ENCODE data around the gene RNF215.
"Not testable (repeated sequence)": the region's sequence is repeated elsewhere in the genome, so short reads cannot be mapped to it uniquely, and the experiment has no call there.

RNF215 gene

DNA sequence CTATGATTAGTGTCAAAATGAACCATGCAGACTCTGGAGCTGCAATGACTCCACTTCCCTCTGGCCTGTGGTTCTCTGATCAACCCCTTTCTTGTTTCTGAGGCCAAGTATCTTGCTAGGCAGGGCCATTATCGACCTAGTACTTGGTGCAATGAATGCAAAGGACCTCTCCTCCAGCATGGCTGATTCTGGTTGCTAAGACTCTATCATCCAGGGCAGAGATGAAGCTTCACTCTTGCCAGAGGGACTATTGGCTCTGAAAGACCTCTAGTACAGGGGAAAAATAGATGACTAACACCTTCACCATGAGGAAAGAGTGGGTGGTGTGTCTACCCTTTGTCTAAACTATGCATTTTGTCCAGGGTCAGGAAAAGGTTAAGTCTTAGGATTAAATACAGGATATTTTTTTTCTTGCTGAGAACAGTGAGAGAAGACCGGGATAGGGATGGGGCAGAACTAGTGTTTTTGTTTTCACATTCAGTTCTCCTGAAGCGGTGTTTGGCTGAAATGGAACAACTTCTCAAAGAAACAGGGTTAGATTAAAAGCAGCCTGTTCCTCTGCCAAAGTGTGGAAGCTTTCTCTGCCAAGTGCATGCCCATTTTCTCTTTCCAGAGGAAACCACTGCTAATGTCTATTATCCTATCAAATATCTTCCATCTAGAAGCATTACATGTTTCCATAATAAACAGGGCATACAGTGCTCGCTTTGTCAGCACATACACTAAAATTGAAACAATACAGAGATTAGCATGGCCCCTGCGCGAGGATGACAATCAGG, 33.3 kb upstream of the RNF215 start:
- no peak for DNase-seq

DNA sequence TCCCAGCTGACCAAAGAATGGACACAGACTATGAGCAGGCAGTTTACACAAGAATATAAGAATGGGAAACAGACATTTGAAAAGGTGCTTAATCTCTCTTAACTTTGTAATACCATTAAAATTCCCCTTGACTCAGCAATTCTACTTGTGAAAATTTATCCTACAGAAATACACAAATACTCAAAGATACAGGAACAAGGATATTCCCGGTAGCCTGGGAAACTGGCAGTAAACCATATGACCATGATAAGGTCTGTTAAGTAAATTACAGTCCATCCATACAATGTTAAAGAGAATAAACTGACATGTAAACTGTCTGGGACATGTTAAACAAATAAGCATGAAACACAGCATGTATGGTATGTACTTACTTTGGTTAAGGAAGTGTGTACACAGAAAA, 29.6 kb upstream of the RNF215 start:
- DNase-seq = no peak

DNA sequence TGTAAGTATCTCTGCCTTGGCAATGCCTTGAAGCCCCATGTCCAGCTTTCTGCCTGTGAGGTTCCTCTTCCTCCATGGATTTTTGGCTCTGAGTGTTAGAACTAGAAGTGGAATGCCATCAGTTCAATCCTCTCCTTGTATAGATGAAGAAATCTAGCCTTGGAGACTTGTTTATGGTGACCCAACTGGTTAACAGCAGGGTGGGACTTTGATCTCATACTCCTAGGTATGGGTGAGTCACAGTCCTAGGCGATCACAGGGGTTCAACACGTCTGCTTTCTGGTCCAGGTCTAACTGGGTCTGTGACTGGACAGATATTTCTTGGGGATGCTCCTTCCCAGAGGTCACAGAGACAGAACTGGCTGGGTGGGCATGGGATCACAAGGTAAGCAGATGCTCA, 29.2 kb upstream of the RNF215 start:
- no peak for DNase-seq

DNA sequence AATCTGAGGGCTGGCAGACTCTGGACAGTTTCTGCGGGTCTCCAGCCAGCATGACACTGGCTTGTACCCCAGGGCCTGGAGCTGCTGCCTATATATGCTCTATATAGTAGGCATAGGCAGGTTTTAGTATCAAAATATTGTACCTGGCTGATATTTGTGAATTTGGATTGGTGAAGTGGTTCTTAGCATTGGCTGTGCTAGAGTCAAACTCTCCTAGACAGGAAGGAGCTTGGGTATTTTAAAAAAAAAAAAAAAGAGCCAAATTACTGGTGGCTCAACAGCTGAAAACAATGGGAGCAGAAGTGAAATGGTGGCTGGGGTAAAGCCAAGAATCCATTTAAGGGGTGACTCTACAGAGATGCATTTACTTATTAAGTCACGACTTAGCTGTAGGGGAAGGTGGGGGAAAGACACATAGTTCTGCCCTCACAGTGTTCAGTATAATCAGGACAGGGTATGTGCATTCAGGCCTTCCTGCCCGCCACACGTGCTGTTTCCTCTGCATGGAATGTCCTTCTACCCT, 27.4 kb upstream of the RNF215 start:
- DNase-seq = no peak

DNA sequence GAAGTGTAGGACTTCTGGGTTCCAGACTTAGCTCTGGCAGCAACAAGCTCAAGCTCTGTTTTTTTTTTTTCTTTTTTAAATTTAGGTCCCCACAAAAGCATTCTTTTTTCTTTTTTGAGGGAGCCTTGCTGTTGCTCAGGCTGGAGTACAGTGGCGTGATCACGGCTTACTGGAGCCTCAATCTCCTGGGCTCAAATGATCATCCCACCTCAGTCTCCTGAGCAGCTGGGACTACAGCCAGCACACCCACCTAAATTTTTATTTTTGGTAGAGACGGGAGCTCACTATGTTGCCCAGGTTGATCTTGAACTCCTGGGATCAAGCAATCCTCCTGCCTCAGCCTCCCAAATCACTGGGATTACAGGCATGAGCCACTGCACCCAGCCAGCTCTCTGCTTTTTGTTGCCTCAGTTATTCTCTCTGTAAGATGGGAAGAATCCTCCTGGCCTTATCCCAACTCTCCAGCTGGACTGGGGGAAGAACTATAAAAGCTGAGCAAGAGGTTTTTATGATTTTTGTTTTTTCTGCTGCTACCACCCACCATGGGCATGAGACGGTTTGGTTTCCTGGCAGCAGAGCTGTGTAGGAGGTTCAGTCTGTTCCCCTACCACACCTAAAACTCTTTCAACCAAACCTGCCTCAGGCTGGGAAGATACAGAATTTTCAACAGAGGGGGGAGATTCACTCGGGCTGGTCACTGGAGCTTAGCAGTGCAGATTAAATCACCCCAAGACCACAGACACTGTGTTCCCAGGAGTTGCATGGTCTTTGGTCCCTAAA, 26.7 kb upstream of the RNF215 start:
- DNase-seq = no peak

DNA sequence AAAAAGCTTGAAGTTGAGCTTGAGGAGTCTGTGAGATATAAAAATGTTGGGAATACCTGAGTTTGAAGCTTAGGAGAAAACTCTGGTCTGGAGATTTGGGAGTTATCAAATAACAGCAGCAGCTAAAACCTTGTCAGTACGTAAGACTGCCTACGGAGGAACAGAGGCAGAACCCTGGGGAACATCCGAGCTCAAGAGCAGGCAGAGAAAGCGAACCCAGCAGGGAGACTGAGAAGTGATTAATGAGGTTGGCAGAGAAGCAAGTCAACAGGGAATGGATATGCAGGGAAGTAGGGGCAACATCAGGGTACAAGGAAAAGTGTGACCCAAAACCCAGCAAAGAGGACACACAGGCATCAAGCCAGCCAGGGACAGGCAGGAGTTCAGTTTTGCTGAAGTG, 25.8 kb upstream of the RNF215 start:
- no peak for DNase-seq

DNA sequence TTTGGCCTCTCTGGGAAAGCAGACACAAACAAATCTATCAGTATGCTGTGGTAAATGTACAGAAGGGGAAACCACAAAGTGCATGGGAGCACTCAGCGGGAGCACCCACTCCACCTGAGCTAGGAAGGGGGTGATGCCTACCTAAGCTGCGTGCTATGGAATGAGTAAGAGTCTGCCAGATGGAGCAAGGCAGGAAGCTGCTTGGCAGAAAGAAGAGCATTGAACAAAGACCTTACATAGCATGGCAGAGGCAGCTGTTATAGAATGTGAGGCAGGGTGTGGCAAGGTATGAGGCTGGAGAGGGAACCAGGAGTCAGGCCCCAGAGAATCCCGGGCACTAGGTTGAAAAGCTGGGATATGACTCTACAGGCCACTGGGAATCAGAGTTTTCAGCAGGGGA, 24.6 kb upstream of the RNF215 start:
- peak; percentile 6 for DNase-seq

DNA sequence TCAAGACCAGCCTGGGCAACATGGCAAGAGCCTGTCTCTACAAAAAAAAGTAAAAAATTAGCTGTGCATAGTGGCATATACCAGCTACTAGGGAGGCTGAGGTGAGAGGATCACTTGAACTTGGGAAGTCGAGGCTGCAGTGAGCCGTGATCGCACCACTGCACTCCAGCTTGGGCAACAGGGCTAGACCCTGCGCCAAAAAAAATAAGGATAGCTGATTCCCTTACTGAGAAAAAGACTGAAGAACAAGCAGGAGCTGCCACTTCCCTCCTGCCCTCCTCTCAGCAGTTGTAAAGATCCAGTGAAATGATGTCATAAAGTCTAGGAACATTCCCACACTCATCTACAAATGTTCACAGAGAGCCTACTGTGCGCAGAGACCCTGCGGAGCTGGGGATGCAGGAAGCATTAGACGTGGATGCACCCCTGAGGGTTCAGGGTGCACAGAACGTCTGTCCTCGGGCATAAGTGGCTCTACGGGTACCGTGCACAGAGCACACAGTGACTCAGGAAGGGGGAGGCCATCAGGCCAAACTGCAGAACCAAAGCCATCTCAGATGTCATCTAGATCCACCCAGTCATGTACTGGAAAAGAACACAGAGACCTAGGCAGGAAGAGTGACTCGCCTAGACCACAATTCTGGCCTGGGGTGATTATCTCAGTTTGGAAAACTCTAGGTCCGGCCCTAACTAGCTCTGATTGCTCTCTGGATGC, 21.3 kb upstream of the RNF215 start:
- no peak for DNase-seq

DNA sequence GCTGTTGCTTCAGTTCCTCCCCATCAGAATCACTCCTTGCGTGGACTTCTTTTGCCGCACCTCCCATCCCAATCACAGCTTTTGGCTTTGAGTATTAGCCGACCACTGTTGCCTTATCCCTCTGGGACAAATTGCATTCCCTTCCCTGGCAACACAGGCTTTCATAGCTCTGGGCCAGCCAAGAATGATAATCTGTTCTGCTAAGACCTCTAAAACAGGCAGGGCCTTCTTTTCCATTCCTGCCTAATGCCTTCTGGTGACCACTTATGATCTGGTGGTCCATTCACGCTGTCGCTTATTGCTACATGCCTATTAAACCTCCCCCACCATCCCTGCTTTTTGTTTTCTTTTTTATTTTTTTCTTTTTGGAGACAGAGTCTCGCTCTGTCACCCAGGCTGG, 19.2 kb upstream of the RNF215 start:
- no peak for DNase-seq

DNA sequence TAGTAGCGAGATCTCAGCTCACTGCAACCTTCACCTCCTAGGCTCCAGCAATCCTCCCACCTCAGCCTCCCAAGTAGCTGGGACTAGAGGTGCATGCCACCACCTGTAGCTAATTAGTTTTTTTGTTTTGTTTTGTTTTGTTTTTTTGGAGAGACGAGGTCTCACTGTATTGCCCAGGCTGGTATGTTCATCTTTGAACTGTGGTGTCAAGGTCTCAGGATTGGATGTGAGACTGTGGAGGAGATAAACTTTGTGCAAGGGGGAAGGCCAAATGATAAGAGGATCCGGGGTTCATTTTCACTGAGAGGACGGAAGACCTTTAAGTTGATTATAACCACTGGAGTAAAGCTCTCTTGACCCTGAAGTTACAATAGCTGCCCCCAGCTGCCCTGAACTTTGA, 18.5 kb upstream of the RNF215 start:
- no peak for DNase-seq

DNA sequence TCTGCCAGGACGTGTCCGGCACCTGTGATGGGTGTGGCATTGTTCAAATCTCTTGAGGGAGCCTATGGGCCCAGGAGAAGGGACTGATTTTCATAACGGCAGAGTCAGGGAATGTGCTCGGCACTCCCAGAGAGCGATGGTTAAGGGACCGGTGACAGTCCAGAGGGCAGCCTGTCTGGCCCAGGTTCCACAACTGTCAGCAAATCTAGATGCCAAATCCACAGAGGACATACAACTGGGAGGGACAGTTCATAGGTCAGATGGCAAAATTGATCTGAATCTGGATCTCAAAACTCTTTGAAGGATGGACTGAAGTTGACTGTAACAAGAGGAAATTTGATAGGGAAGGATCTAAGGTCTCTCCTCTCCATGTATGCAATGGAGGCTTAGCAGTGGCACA, 17.1 kb upstream of the RNF215 start:
- DNase-seq = no peak

DNA sequence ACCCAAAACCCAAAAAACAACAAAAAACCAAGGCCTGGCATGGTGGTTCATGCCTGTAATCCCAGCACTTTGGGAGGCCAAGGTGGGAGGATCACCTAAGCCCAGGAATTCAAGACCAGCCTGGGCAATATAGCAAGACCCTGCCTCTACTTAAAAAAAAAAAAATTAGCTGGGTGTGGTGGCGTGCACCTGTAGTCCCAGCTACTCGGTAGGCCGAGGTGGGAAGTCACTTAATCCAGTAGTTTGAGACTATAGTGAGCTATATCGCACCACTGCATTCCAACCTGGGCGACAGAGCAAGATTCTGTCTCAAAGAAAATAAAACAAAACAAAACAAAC, 15.5 kb upstream of the RNF215 start:
- not testable (repeated sequence) for DNase-seq

DNA sequence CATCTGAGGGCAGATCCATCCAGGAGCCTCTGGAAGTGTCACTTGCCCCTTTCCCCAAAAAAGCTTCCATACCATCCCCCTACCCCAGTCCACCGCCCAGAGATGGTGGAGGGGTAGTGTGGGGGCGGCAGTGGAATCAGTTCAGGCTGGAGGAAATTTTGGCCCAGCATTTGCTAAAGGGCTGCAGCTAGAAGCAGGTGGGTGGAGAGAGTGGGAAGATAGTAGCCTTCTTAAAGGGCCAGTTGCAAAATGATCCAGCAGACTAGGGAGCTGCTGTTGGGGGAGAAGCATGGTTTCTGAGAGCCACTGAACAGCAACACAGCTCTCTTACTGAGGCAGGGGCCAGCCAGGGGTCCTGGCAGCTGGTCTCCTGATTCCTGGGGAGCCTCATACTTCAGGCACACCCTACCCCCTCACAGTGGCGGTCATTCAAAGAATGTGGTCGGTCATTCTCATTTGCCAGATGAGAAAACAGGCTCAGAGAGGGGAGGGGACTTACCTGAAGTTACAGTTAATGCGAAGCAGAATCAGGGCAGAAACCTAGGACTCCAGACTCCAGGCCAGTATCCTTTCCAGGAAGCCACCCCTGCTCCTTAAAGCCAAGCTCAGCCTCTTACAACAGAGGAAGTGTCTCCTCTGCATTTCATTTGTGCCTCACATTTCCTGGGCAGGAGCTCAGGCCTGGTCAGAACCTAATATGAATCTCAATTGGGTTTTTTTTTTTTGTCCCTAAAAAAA, 15.0 kb upstream of the RNF215 start:
- DNase-seq = no peak

DNA sequence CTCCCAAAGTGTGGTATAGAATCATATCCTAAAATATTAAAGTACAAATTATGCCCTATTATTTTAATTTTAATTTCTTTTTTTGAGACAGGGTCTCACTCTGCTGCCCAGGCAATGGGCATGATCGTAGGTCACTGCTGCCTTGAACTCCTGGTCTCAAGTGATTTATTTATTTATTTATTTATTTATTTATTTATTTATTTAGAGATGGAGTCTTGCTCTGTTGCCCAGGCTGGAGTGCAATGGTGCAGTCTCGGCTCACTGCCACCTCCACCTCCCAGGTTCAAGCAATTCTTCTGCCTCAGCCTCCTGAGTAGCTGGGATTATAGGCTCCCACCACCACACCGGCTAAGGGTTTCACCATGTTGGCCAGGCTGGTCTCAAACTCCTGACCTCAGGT, 13.8 kb upstream of the RNF215 start:
- not testable (repeated sequence) for DNase-seq

DNA sequence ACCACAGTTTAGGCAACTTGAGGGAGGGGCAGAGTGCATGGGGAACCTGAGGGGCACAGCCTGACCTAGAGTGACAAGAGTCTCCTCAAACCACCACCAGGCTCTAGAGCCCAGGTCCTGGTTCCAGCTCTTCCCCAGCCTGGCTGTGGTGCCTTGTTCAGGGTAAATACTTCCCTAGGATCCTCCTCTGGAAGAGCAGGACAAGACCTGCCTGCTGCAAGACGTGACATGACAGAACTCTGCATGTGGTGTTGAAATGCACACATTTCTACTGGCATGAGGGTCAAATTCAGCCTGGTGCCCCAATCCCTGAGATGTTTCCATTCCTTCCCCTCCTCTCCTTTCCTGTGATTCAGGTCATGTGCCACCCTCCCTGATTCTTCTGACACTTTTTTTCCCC, 12.9 kb upstream of the RNF215 start:
- DNase-seq = peak; percentile 11

DNA sequence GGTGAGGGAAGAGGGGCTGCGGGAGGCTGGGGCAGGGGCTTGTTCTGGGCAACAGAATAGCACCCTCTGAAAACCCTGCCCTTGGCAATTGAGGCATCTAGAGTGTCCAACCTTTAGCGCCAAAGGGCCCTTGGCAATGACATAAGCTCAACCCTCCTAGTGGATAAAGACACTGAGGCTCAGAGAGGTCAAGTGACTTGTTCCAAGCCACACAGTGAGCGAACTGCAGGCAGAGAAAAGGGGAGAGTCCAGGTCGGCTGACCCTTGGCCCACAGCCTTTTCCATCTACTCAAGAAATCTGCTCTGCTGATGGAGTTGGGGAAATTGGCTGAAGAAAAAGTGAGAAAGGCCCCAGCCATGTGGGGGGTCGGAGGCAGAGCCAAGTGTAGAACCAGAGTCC, 12.5 kb upstream of the RNF215 start:
- no peak for DNase-seq

DNA sequence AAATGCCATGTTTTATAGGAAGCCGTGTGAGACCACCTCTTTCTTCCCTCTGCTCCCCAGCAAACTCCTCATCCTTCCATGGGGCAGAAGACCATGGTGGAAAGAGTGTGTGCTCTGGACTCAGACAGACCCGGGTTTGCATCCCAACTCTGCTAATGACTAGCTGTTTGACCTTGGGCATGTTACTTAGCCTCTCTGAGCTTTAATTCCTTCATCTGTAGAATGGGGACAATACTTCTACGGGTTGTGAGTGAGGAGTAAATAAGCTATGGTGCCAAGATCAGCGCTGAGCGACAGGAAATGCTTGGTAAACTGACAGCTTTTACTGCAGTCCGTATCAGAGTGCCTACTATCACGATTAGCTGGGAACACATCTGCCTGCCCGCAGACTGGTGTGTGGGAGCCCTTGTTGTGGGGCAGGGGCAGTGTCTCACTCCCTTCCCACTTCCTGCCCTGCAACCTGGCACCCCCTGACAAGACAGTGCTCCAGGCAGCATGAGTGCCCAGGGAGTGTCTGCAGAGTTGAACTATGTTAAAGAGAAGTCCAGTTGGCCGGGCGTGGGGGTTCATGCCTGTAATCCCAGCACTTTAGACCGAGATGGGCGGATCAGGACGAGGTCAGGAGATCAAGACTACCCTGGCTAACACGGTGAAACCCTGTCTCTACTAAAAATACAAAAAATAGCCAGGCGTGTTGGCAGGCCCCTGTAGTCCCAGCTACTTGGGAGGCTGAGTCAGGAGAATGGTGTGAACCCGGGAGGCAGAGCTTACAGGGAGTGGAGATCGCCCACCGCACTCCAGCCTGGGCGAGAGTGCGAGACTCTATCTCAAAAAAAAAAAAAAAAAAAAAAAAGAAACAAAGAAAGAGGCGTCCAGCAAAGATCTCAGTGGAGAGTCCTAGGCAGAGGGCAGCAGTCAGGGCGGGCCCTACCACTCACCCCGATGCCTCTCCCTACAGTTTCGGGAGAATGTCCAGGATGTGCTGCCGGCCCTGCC, 11.8 kb upstream of the RNF215 start:
- no peak for DNase-seq

DNA sequence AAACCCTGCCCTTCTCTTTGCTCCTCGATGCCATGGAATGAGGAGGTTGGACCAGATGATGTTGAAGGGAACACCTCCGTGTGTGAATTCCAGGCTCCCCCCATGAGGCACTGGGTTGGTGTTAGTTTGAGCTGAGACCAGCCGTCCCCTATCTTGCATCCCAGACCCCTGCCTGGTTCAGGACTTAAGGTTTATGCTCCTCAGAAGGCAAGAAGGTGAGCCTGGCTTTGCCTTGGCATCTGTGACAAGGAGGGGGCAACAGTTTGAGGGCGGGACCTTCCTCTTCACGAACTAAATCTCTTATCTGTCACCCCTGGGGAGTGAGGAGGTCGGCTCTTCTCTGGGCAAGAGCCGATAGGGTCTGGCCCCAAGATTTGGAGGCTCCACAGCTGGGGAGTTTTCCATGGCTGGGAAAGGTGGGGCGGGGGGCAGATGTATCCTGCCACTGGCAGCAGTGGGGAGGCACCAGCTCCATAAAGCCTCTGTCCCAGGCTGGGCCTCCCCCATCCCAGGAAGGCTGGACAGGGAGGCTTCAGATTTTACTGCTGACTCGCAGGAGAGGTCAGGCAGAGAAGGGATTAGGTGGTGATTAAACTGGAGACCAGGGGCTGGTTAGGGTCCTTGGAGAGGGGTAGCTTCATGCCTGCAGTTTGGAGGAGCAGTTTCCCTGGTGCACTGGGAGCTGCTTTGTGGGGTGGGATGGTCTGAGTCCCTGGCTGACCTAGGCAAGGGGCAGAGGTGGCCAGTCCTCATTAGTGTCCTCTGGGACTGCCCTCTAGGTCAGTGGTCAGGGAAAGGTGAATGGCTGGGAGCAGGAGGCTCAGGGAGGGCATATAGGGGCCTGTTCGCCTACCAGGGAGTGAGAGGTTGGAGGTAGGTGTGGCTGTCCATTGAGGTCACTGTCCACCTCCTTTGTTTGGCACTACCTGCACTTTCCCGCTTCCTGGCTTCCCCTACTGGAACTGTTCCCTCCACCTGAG, 10.7 kb upstream of the RNF215 start:
- DNase-seq = no peak

DNA sequence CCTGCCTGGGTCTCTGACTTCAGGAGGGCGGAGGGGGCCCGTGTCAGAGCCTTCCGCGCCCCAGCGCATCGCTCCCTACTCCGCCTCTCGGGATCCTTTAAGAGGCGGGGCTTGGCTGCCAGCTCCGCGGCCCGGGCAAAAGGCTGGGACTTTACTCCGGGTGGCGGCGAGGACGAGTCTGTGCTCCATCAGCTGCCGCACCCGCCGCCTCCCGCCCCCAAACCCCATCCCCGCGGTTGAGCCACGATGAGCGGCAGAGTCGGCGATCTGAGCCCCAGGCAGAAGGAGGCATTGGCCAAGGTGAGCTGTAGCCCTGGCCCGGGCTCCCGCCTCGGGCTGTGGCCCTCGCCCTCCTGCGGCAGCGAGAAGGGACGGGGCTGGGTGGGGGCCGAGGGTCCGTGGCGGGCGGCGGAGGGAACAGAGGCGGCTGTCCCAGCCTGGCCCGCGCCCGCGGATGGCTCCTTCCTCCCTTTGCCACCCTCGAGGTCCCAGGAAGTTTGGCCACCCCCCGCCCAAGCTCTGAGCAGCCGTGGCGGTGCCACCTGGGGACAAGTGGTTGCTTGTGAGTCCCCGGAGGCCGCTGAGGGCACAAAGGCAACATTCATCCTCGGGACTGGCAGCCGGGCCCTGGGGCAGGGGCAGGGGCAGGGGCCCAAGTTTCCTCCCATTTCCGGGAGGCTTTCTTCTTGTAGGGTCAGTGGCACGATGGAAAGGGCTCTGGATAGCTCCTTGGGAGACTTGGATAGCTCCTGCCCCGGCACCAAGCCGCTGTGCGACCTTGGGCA, 9.9 kb upstream of the RNF215 start, which contains the start of gene SEC14L2:
Gene SEC14L2, plus strand, starts transcription at position 148 of the 785 bp plus-strand sequence. Its CDS starts 99 bp downstream, at position 247.
- DNase-seq = peak; percentile 70

Measured in NCI-H2171 treated with DMSO at 0.1 percent for 48 hours (cell line).